HG02798 (cell line): ENCODE results near the gene DNAJC13.

Source experiments
- ATAC-seq: cut with Tn5 transposase; IDR thresholded peaks from one replicate; pipeline ENCODE4 v1.9.1; 2021; ENCODE audit warnings: mild to moderate bottlenecking; ENCODE audit not compliant: unreplicated experiment, poor library complexity

The DNAJC13 gene

DNA sequence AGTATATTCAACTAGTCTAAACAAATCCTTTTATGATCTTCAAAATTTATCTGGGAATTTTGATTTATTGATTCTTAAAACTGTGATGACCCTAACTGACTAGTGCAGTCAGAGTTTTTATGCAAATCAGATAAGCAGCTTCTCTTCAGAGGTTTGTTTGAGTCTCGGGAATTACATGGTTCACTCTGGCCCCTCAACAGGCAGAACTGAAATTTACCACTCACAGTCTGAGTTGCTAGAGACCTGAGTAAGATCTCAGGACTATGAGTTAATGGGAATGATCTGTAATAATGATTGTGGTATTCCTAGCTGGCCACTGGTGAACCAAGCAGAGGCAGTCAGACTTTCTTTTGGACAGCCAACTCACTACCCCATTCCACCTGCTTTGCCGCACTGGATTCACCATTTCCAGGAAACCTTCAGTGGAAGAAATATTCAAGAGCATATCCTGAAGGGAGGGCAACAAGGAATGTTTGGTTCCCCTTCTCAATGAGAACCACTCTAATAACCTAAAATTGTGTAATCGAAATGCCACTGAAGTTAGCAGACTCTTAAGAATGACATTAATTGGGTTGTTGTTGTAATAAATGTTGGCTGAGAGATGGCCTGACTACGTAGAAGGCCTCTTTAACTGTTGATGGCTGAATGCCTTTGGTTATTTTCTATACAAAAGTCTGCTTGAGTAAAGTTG, 11.5 kb upstream of the DNAJC13 start:
- ATAC-seq, result no peak

DNA sequence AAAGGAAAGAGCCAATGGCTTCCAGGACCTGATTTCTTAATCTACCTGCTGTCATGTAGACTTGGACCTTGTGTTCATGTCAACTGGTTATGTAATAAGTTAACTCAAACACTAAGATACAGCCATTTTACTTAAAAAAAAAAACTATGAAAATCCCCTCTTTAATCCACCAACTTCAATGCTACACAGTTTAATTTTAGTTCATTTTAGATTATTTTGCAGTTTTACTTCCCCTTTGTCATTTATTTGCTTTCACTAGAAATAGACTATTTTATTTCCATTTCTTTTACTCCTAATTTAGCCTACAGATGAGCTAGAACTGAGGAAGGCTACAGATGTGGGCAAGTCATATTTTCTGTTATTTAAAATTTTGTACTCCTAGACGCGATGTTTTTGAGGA, 10.7 kb upstream of the DNAJC13 start:
- ATAC-seq, result no peak

DNA sequence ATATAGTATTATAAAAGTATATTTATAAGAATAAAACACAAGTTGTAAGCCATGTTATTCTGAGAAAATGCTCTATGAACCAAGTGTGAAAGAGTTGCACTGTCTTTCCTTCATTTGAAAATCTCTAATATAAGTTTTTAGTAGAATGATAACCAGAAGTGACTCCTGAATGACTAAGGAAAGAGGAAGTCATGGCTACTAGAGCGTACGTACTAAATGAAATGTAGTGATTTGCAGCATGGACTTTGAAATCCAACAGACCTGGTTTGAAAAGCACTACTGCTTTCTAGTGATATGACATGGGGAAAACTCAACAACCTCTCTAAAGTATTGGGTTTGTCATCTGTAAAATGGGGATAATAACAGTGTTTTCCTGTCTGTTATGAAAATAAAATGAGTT, 10.3 kb upstream of the DNAJC13 start:
- no peak for ATAC-seq

DNA sequence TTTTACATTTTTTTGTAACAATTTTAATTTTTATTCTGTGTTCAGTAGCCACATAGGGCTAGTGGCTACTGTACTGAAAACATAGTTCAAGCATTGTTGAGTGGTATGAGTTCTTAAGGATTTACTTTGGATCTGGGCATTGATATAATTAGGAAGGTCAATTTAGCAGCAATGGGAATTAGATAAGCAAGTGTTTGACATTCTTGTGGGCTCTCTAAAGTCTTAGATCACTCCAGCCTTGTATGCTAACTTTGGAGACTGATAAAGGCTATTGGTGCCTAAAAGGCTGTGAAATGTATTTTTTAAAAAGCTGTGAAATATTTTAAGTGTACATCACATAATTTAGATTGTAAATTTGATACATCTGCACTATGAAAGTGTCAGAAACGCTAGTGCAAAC, 2.5 kb upstream of the DNAJC13 start:
- ATAC-seq, result no peak

DNA sequence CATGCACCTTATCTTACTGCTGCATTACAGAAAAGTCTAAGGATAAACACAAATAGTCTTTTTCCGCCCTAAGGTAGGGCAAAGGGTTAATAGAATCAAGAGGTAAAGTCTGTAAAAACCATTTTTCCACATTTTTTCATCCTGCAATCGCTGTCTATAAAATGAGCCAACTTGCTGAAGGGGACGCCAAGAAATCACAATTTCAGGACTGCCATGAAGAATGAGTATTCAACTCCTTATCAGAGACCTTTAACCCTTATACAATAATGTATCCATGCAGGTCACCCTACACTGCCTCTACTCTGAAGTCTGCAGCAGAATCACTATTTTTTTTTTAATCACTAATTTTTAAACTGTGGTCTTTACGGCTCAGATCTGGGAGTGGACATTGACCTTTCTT, 1.1 kb upstream of the DNAJC13 start:
- no peak for ATAC-seq

DNA sequence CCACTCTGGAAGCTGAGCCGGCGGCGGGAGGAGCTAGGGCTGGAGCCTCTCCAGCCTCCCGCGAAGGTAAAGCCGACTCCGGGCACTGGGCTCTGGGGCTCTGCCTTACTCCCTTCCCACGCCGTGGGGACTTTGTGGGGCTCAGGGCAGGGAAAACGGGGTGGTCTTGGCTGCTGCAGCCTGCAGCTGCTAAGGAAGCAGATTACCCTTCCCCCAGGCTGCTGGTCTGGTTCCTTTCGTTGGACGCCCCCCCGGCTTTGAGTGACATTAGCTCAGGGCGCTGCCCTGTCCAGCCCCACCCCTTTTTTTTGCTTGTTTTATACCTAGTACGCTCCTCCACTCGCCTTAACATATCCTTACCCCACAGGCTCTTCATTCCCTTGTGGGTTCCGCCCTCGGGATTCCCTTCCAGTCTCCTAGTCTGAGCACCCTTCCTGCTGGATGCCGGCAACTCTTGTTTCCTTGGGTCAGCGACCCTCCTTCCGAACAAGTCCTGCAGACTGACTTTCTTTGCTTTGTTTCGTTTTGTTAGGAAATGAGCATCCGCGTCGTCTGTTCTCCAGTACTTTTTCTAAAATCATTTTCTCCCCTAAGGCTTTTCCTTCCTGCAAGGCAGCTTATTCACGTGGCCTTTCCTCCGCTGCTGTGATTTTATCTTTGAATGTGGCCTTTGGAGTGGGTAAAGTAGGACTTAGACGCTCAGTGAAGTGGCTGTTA, 551 bp downstream of the DNAJC13 start:
- ATAC-seq, result peak; percentile 36

DNA sequence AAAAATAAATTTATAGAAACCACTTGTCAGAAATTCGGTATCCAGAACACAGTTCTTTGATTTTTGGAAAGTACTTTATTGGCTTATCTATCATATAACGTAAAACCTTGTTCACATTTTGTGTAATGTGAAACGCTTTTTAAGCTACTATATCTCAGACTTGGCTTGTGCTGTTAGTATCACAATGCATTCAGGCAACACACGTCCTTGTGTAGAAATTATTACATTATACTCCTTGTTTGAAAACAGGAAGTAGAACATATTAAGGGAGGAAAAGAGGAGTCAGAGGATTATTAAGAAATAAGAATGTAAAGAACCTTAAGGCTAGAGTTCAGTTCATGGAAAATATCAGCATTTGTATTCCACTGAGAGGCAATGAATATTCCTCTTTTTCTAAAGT, 1.6 kb downstream of the DNAJC13 start:
- no peak for ATAC-seq

DNA sequence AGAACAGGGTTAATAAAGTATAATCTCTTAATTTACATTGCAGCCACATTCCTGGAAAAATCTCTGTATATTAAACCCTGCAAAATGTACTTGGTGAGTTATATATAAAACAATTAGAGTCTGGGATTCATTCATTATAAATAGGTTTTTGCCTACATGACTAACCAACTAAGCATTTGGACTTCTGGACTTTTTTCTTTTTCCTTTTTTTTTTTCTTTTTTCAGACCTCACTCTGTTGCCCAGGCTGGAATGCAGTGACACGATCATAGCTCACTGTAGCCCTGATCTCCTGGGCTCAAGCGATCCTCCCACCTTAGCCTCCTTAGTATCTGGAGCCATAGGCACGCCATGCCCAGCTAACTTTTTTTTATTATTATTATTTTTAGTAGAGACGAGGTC, 4.5 kb downstream of the DNAJC13 start:
- no peak for ATAC-seq

DNA sequence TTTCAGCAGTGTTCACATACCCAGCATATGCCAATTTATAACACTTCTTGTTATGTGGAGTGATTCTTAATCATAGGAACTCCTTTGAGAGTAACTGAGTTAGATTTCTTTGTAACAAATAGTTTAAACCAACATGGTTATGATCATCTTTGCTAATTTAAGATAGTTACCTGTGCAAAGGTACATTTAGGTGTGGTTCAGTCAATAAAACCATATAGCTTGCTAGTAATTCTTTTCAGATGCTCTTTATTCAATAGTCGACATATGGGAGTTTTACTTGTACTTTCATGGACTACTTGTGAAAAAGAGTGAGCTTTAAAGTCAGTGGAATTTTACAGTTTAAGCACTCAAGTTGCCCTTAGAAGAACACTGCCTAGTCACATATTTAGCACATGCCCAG, 5.2 kb downstream of the DNAJC13 start:
- no peak for ATAC-seq

DNA sequence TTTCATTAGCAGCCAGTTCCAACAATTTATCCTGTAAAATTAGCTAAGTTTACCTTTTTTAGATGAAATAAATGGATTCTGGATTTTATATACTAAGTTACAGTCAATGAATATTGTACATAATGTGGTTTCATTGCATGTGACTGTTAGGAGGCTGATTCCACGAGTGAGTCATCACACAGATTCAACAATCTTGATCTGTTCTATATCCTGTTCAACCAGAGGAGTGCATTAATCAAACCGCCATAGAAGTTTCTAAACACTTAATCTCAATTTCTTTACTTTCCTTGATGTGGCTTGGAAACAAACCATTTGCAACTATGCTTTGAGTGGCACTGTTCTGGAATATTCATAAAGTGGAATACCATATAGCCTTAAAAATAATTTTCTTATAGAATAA, 15.3 kb downstream of the DNAJC13 start:
- no peak for ATAC-seq

DNA sequence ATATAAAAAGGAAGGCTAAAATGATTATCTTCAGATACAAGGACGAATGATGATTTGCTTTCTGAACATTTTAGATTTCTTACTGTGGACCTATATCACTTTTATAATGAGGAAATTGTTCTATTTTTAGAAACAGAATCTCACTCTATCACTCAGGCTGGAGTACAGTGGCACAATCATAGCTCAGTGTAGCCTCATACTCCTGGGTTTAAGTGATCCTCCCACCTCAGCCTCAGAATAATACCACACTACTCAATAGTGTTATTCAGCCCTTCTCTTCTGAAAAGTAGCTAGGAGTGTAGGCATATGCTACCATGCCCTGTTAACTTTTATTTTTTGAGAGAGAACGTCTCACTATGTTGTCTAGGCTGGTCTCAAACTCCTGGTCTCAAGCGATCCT, 15.8 kb downstream of the DNAJC13 start:
- no peak for ATAC-seq

DNA sequence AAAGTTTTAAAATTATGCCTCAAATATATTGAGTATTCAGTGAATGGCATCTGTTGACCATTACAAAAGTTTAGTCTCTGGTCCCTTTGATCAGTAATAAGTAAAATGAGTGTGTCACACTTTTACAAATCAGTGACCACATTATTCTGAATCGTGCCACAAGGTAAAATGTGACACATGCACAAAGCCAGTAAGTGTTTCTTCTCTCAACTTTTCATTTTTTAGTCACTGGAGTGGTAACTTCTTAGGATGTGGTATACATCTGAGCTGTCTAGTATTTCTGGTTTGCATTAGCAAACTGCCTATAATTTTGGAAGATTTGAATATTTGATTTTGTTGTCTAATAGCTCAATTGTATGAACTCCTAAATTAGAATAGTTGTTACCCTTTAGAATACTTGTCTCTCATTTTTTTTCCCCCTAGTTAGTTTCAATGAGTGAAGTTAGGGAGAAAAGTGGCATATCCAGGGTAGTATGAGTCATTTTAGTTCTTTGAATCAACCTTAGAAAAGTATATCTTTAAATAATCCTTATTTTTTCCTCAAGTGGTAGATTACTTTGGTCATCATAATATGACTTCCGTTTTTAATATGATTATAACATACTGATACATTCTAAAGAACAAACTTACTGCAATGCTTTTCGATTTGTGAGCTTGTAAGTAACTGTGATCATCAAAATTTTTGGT, 18.1 kb downstream of the DNAJC13 start:
- no peak for ATAC-seq

DNA sequence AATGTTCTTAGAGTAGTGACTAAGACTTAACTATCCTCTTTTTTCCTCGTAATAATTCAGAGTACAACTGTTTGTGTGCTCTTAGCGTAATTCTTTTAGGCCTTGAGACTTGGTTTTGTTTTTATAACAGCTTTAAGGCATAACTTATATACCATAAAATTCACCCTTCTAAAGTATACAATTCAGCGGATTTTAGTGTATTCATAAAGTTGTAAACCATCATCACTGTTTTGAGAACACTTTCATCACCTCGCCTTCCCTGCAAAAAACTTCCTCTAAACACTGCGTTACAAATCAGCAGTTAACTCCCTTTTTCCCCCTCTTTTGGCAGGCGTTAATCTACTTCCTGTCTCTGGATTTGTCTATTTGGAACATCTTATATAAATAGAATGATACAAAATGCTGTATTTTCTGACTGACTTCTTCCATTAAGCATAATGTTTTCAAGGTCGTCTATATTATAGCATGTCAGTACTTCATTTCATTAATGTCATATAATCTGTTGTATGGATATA, 18.7 kb downstream of the DNAJC13 start:
- no peak for ATAC-seq

DNA sequence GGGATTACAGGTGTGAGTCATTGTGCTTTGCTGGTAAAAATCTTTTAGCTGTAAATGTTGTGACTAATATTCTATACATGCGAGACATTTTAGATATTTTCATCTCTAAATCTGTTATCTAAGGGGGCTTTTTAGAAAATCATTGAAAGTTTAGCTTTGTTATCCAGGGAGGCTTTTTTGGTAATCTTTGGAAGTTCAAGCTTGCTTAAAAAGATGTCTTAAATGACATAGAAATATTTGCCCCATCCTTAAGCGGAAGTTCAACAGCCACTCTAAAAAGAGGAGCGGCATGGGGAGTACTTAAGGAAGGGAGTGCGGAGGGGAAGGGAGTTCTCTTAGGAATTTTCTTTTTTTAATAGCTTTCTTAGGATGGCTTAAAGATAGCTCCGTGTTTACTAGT, 26.1 kb downstream of the DNAJC13 start:
- ATAC-seq, result no peak

DNA sequence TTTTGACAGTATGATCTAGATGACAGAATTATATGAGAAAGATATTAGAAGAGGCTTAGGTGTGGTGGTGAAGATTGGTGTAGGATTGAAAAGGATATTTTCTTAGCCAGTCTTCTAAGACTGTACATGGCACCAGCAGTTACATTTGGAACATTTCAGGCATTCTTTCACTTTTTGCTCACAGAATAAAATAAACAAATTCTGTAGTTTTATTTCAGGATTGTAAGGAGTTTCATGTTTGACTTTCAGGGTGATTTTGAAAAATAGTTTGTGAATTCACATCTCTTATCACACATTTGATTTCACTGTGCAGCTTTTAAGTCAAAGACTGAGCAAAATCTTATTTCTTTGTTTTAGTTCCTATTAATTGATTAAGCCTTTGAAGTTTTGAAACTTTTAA, 27.1 kb downstream of the DNAJC13 start:
- no peak for ATAC-seq

DNA sequence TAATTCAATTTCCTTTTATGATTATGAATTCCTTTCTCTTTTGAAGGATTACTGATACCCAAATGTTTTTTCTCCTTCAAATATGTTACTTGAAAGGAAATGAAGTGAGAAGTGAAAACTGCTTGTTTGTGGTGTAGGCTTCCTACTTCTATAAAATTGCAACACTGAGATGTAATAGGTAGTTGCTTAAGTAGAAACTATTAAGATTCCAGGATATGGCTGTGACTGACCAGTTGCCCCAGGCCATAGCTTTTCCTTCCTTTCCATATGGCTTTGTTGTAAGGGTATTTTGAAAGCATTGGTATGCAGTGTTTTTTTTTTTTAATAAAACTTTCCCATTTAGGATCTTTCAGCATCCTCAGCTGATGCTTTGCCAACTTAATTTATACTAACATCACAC, 28.5 kb downstream of the DNAJC13 start:
- ATAC-seq, result no peak

DNA sequence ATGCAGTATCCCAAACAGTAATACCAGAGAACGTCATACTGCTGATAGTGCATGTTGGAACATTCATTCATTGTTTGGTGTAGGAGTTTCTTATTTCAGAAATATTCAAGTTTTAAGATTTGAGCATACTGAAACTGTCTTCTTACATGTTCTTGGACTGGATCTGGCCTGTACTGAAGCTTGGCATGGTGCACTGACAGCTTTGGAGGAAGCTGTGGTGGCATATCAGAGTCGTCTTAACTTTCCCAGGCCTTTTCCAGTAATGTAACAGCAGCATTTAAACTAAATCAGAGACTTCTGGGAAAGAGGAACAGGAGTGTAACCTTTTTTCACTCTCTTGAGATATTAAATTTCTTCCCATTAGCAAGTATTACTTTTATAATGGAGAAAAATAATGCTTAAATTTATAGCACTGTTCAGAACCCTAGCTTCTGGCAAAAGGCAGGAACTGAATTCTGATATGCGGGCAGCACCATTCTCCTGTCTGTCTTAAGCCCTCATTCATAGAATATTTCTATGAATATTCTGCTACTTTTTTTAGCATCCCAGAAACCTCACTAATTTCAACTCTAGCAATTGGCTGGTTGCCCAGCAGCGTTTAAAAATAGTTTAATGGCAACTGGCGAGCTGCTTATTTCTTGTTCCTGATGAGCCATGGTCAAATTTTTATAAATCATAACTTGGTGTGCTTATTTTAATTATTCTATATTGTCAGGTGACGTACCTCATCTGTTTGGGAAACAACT, 31.1 kb downstream of the DNAJC13 start:
- no peak for ATAC-seq

DNA sequence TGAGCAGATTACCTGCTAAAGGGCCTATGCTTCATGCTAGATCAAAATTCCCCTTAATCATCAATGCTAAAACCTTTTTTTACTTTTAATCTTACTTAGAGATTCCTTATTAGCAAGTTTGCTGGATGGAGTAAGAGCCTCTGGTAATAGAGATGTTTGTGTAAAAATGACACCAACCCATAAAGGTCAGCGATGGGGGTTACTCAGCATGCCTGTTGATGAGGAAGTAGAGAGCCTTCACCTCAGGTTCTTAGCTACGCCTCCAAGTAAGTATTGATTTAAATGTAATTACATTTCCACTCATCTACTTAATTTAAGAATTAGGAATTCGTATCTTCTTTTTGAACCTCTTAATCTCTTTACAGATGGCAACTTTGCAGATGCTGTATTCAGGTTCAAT, 38.8 kb downstream of the DNAJC13 start:
- ATAC-seq, result no peak

DNA sequence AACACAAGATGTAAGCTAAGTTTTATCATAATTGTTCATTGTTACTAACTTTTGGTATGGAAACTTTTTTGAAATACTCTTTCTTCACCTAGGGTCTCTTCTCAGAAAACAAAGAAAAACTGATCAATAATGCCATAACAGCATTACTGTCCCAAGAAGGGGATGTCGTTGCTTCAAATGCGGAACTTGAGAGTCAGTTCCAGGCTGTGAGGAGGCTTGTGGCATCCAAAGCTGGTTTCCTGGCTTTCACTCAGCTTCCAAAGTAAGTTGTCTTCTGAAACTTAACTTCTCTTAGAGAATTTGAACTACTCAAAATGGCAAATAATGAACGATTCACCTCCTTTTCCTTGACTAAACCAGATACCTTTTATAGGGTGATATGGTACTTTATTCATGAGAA, 39.3 kb downstream of the DNAJC13 start:
- ATAC-seq, result no peak

DNA sequence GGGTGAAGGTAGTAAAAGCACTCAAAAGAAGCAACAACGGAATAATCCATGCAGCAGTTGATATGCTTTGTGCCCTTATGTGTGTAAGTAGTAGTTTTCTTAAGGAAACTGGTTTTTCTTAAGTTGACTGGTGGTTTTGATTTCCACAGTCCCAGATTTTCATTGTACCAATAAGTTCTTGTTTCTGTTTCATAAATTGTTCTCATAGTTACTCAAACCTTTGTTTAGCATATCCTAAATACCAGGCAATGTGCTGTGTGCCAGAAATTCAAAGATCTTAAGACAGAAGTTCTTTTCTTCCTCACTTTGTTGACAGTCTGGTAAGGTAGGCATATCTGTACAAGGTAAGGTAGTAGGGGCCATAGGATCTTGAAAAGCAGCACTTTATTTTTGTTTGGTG, 40.0 kb downstream of the DNAJC13 start:
- no peak for ATAC-seq

DNA sequence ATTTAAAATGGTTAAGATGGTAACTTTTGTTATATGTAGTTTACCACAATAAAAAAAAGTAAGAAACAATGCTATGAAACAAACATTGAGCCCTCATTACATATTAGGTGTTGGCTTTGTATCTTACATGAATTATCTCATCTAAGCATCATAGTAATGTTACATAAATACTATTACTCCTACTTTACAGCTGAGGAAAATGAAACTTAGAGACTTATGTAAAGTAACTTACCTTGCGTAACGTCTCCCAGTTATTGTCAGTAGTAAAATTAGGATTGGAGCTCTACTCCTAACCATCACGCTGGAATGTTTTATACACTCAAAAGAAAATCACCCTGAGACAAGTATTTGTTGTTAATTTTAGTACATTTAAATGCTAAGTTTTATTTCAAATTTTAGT, 42.2 kb downstream of the DNAJC13 start:
- no peak for ATAC-seq
